HG03558 (cell line): Measurements from ENCODE around the gene CRIP2.

Source experiments
- ATAC-seq: cut with Tn5 transposase; IDR thresholded peaks from one replicate; pipeline ENCODE4 v1.9.1; 2021; ENCODE audit warnings: moderate number of reproducible peaks; ENCODE audit not compliant: unreplicated experiment; ENCODE audit errors: extremely low read depth

Gene CRIP2

GRCh38 chr14:105486163-105486973 is 11.7 kb downstream of the CRIP2 start, which contains the start of gene CRIP1:
TSS of gene CRIP1 (plus strand) at chr14:105486886. CDS start at chr14:105487260, 374 bp downstream.
- ATAC-seq, result no peak

GRCh38 chr14:105486974-105487448 is 12.4 kb downstream of the CRIP2 start:
- ATAC-seq, result no peak

DNA sequence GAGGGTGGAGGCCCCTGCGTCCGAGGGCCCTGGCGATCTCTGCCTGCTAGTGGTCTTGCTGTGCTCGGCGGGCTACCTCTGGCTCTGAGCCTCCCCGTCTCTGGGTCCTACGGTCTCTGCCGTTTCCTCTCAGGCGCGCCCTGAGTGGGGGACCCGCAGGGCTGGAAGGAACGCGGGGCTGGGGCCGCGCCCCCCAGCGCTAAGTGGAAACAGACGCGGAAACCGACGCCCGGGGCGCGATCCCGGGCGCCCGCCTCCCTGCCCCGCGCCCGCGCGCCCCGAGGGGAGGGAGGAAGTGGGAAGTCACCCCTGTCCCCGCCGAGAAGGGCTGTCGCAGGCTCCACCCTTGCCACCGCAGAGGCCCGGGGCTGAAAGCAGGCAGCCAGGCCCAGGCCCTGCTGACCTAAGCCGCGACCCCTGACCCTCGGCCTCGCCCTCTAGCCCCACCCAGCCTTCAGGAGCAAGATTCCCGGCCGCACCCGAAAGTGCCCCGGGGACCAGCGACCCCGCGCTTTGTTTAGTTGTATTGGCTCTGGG is 12.9 kb downstream of the CRIP2 start:
- ATAC-seq, result no peak

DNA sequence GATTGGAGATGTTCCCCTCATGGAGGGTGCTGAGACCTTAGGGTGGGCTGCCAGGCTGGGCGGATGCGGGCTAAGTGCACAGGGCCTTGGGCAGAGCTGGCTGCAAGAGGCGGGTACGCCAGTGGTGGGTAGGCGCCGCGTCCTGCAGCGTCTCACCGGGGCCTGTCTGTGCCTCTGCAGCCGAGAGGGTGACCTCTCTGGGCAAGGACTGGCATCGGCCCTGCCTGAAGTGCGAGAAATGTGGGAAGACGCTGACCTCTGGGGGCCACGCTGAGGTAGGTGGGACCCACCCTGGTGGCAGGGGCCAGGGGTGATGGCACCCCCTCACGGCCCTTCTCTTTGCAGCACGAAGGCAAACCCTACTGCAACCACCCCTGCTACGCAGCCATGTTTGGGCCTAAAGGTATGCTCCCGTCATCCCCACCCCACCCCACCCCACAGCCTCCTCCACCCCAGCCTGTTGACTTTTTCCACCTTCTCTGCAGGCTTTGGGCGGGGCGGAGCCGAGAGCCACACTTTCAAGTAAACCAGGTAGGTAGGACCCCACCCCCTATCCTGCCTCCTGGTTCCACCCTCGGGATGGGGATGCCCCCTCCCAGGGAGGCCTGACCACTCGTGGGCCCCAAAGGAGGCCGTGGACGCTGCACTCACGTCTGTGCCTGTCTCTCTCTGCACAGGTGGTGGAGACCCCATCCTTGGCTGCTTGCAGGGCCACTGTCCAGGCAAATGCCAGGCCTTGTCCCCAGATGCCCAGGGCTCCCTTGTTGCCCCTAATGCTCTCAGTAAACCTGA is 13.6 kb downstream of the CRIP2 start:
- no peak for ATAC-seq

GRCh38 chr14:105488781-105489541 is 14.3 kb downstream of the CRIP2 start:
- no peak for ATAC-seq

GRCh38 chr14:105489542-105490266 is 15.1 kb downstream of the CRIP2 start:
- no peak for ATAC-seq

- ATAC-seq, result no peak
Observed at GRCh38 chr14:105490267-105490571, 15.6 kb downstream of the CRIP2 start.

- peak; percentile 37 for ATAC-seq
Observed at GRCh38 chr14:105490572-105491365, 16.1 kb downstream of the CRIP2 start, which contains the start of gene TEDC1. TSS of gene TEDC1 (plus strand) at chr14:105491246. CDS start at chr14:105491376, 130 bp downstream.

GRCh38 chr14:105491366-105491973 is 16.8 kb downstream of the CRIP2 start:
- no peak for ATAC-seq

DNA sequence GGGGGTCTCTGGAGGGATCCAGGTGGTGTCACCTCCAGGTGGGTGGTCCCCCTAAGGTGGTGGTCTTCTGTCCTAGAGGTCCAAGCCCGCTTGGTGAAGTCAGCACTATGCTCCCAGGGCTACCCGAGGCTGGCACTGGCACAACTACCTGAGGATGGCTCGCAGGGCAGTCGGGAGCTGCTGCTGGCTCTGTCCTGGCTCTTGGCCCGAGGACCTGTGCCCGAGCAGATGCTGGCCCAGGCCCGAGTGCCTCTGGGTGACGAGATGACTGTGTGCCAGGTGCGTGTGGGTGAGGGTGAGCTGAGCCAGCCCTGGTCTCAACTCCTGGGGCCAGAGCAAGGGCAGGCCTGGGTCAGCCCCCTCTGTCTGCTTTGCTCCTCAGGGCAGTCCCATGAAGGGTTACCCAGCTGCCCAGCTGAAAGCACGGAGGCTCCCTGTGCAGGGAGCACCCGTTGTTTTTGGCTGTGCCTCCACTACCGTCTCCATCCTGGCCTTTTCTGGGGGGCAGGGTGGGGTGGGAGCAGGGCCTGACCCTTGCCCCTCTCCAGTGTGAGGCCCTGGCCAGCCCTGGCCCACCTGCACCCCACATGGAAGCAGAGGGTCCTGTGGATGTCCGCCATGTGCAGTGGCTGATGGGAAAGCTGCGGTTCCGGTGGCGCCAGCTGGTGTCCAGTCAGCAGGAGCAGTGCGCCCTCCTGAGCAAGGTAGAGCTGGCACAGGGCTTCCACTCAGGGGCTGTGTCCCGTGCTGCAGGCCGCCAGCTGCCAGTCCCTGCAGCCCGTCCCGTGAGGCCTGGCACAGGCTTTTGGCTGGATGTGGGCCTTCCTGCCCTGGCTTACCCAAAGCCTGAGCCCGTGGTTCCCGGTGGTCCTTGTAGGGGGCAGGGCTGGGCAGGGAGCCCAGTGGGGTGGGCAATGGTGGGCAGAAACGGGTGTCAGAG is 17.7 kb downstream of the CRIP2 start:
- no peak for ATAC-seq

- ATAC-seq, result no peak
Observed at GRCh38 chr14:105492971-105493871, 18.6 kb downstream of the CRIP2 start.

- ATAC-seq, result no peak
Observed at GRCh38 chr14:105493921-105494605, 19.4 kb downstream of the CRIP2 start.

- ATAC-seq, result no peak
Observed at GRCh38 chr14:105494606-105494929, 19.9 kb downstream of the CRIP2 start.

GRCh38 chr14:105495101-105495989 is 20.7 kb downstream of the CRIP2 start:
- no peak for ATAC-seq
